Natural killer cell (primary cell): ENCODE measurements around the gene RPS6KA1. TPM values are rescaled to one million over a fixed set of nuclear protein-coding genes. Genes with fewer than 3 reads are reported as not detected.

Experiments
- ATAC-seq, 3 donors: fragments of 150-1000 bp in 2 of 3; fragments of 200-7000 bp in 1 of 3; cut with Tn5 transposase; 1 replicate in 1 of 3; 2 replicates in 2 of 3; pipeline ENCODE4 v1.10.0; 2021; ENCODE audit warnings: mild to moderate bottlenecking in 2 of 3, moderate library complexity in 2 of 3
- DNase-seq, 2 donors: peaks; one replicate each; pipeline versions ENCODE4 v3.0.0 to v3.0.0-alpha.2; 2013 to 2021; ENCODE audit warnings: mixed read lengths in 1 of 2
- H3K27ac ChIP-seq: one replicate; pipeline ENCODE4 v1.5.1; 2013; ENCODE audit warnings: mild to moderate bottlenecking, low read length
- H3K27me3 ChIP-seq: one replicate; pipeline ENCODE4 v1.6.1; 2013; ENCODE audit warnings: low read length; ENCODE audit not compliant: control insufficient read depth, insufficient read depth
- H3K36me3 ChIP-seq: one replicate; pipeline ENCODE4 v1.6.1; 2013; ENCODE audit warnings: low read length; ENCODE audit not compliant: control insufficient read depth, insufficient read depth
- H3K4me1 ChIP-seq: one replicate; pipeline ENCODE4 v1.6.1; 2013; ENCODE audit warnings: low read length; ENCODE audit not compliant: control insufficient read depth, insufficient read depth
- H3K4me3 ChIP-seq: one replicate; pipeline ENCODE4 v1.5.1; 2013; ENCODE audit warnings: low read length
- H3K9me3 ChIP-seq: one replicate; pipeline ENCODE4 v1.6.1; 2013; ENCODE audit warnings: low read length; ENCODE audit not compliant: control insufficient read depth, insufficient read depth
- H3K27ac Mint-ChIP-seq, 2 donors: one replicate each; pipeline ENCODE4 v1.8.0; 2022; ENCODE audit warnings: mild to moderate bottlenecking in 2 of 2, mixed read lengths in 2 of 2, moderate library complexity in 1 of 2
- H3K27me3 Mint-ChIP-seq, 2 donors: one replicate each; pipeline ENCODE4 v1.8.0; 2022; ENCODE audit warnings: low read depth in 2 of 2, mixed read lengths in 2 of 2
- H3K36me3 Mint-ChIP-seq: one replicate; pipeline ENCODE4 v1.8.0; 2022; ENCODE audit warnings: mixed read lengths
- H3K4me1 Mint-ChIP-seq, 2 donors: one replicate each; pipeline ENCODE4 v1.8.0; 2022; ENCODE audit warnings: mixed read lengths in 2 of 2
- H3K4me3 Mint-ChIP-seq: one replicate; pipeline ENCODE4 v1.8.0; 2022; ENCODE audit warnings: mild to moderate bottlenecking, moderate library complexity, mixed read lengths
- H3K9me3 Mint-ChIP-seq, 2 donors: one replicate each; pipeline ENCODE4 v1.8.0; 2022; ENCODE audit warnings: mixed read lengths in 2 of 2
- WGBS: methylation state at CpG from one replicate; pipeline ENCODE4 v1.1.7; 2013; ENCODE audit warnings: missing lambda C conversion rate; ENCODE audit not compliant: insufficient coverage; 5-methylcytosine and 5-hydroxymethylcytosine counted together
- intact Hi-C: fragments of 100-400 bp; cut with micrococcal nuclease; formaldehyde crosslinking; loops from one replicate; pipeline ENCODE4 v1.14.2; 2022
- total RNA-seq, 4 donors: library from RNA; stranded (reverse); fragments of 120-200 nt in 1 of 4; gene quantifications; one replicate each; pipeline versions ENCODE4 v1.2.3 to v1.2.4, GENCODE V29; 2013 to 2022
- TF ChIP-seq, protein P1 (sequence below): fragments of 200-600 bp; IDR thresholded peaks from one replicate; pipeline ENCODE4 v1.8.0; 2022; ENCODE audit warnings: antibody characterized with exemption

Gene RPS6KA1
- total RNA-seq, 3 donors from 2014 or later (not counting 1 experiment from before 2014, with no cell fraction given): 191 to 226 (median 215) TPM

DNA sequence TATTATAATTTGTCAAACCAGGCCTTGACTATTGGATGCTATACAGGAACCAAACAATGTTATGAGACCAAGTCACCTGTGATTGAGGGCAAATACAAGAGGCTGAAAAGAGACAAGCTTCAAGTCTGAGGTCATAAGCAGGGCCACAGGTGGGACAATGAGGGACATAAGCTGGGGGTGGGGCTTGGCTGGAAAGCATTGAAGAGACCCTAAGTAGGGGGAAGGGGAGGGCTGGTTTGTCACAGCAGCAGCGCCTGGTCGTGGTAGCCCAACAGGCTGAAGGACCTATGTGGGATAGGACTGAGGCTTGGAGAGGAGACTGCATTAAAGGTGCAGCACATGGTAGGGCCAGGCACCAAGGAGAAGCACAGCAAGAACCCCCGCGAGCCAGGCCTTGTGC lies 39.4 kb upstream of the RPS6KA1 start:
- 94% methylated on average over 4 of the region's 4 CpGs for WGBS
- ATAC-seq (no peak), DNase-seq (no peak)
- Mint-ChIP-seq H3K4me1 (no peaks in the 10 kb centered on the region), H3K27ac (no peak overlapping the region), H3K36me3 (no peaks in the 10 kb centered on the region), H3K27me3 (no peaks in the 10 kb centered on the region), H3K4me3 (no peak overlapping the region), H3K9me3 (no peaks in the 10 kb centered on the region)
- Histone ChIP-seq H3K4me1 (no peaks in the 10 kb centered on the region), H3K36me3 (no peaks in the 10 kb centered on the region), H3K9me3 (no peaks in the 10 kb centered on the region), H3K27ac (no peak overlapping the region), H3K4me3 (no peak overlapping the region), H3K27me3 (no peaks in the 10 kb centered on the region)
- intact Hi-C loops: no loop called here
- TF ChIP-seq, protein P1, sequence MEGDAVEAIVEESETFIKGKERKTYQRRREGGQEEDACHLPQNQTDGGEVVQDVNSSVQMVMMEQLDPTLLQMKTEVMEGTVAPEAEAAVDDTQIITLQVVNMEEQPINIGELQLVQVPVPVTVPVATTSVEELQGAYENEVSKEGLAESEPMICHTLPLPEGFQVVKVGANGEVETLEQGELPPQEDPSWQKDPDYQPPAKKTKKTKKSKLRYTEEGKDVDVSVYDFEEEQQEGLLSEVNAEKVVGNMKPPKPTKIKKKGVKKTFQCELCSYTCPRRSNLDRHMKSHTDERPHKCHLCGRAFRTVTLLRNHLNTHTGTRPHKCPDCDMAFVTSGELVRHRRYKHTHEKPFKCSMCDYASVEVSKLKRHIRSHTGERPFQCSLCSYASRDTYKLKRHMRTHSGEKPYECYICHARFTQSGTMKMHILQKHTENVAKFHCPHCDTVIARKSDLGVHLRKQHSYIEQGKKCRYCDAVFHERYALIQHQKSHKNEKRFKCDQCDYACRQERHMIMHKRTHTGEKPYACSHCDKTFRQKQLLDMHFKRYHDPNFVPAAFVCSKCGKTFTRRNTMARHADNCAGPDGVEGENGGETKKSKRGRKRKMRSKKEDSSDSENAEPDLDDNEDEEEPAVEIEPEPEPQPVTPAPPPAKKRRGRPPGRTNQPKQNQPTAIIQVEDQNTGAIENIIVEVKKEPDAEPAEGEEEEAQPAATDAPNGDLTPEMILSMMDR: no peak

DNA sequence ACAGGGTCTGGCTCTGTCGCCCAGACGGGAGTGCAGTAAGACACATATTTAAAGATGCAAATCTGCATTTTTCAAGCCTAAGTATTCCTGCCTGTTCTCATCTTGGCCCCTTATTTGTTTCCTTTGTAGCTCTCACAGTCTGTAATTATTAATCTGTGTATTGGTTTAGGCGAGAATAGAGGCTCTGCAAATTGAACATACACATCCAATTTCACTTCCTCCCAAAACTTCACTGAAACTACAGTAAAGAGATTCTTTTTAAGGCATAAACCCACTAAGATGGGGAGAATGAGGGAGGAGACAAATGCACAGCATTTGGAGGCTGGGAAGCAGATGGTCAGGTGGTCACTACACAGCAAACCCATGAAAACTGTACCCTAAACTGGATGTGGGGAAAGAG lies 36.3 kb upstream of the RPS6KA1 start:
- H3K36me3 Mint-ChIP-seq: no peaks in the 10 kb centered on the region
- 85% methylated on average over 2 of the region's 3 CpGs for WGBS
- no peak for DNase-seq
- Histone ChIP-seq H3K4me1 (no peaks in the 10 kb centered on the region), H3K9me3 (no peaks in the 10 kb centered on the region), H3K27ac (no peak overlapping the region), H3K4me3 (no peak overlapping the region), H3K36me3 (no peaks in the 10 kb centered on the region), H3K27me3 (no peaks in the 10 kb centered on the region)
- TF ChIP-seq, protein P1: no peak
- no peak overlapping the region for H3K27ac Mint-ChIP-seq
- no peaks in the 10 kb centered on the region for H3K9me3 Mint-ChIP-seq
- ATAC-seq: no peak
- H3K4me3 Mint-ChIP-seq: no peak overlapping the region
- H3K4me1 Mint-ChIP-seq: no peaks in the 10 kb centered on the region
- H3K27me3 Mint-ChIP-seq: no peaks in the 10 kb centered on the region
- intact Hi-C loops: no loop called here

DNA sequence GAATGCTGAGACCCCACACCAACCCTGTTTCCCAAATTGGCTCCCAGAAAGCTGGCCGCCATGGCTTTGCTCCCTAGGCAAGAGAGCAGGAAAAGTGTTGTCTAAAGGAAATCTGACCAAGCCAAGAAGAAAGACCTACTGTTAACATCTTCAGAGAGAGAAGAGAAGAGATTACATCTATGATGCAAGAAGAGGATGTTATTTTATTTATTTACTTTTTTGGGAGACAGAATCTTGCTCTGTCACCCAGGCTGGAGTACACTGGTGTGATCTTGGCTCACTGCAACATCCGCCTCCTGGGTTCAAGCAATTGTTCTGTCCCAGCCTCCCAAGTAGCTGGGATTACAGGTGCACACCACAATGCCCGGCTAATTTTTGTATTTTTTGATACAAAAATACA lies 35.6 kb upstream of the RPS6KA1 start:
- no peaks in the 10 kb centered on the region for H3K27me3 ChIP-seq
- TF ChIP-seq, protein P1: no peak
- Mint-ChIP-seq H3K27me3 (no peaks in the 10 kb centered on the region), H3K4me1 (no peaks in the 10 kb centered on the region), H3K9me3 (no peaks in the 10 kb centered on the region), H3K36me3 (no peaks in the 10 kb centered on the region), H3K4me3 (no peak overlapping the region), H3K27ac (no peak overlapping the region)
- H3K4me1 ChIP-seq: no peaks in the 10 kb centered on the region
- intact Hi-C loops: no loop called here
- no peak for ATAC-seq
- no peak overlapping the region for H3K4me3 ChIP-seq
- 92% methylated on average over 3 of the region's 3 CpGs for WGBS
- H3K9me3 ChIP-seq: no peaks in the 10 kb centered on the region
- H3K36me3 ChIP-seq: no peaks in the 10 kb centered on the region
- no peak overlapping the region for H3K27ac ChIP-seq
- no peak for DNase-seq

DNA sequence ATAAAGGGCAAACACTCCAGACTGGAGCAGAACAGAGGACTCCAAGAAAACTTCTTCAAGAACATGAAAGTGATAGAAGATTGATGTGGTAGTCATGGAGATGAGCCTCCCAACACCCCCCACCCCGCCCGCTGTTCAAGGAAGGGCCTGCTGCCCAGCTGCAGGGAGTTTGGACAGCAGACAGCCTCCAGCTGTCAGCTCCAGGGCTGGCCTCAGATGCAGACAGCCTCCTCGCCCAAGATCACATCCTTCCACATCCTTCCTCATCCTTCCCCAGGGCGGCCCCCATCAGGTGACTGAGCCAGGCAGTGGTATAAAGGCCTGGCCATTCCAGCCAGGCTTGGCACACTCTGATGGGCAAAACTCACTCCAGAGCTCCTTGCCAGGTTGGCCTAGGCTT lies 32.7 kb upstream of the RPS6KA1 start:
- no peak overlapping the region for H3K27ac Mint-ChIP-seq
- H3K27ac ChIP-seq: no peak overlapping the region
- DNase-seq (no peak), ATAC-seq (no peak)
- H3K36me3 ChIP-seq: no peaks in the 10 kb centered on the region
- no peaks in the 10 kb centered on the region for H3K27me3 ChIP-seq
- TF ChIP-seq, protein P1: no peak
- no peaks in the 10 kb centered on the region for H3K9me3 ChIP-seq
- intact Hi-C loops: no loop called here
- H3K36me3 Mint-ChIP-seq: no peaks in the 10 kb centered on the region
- H3K9me3 Mint-ChIP-seq: no peaks in the 10 kb centered on the region
- H3K4me3 Mint-ChIP-seq: no peak overlapping the region
- peaks cover 15% of the 10 kb centered on the region for H3K4me1 ChIP-seq
- H3K4me3 ChIP-seq: no peak overlapping the region
- WGBS: 63% methylated on average over 4 of the region's 4 CpGs
- H3K4me1 Mint-ChIP-seq: peaks cover 0 to 6% of the 10 kb centered on the region in 2 donors
- no peaks in the 10 kb centered on the region for H3K27me3 Mint-ChIP-seq
